Gastroesophageal sphincter (tissue), 4 donors: ENCODE data around the gene MPRIP. TPM values are rescaled to one million over a fixed set of nuclear protein-coding genes. Genes with fewer than 3 reads are reported as not detected.

ENCODE experiments used
- ATAC-seq: fragments of 150-250 bp; one replicate; pipeline ENCODE4 v1.9.1; 2016; ENCODE audit warnings: mild to moderate bottlenecking, moderate library complexity
- H3K27ac ChIP-seq, 4 donors: fragments of 200-600 bp; sonication (generic) in 3 of 4; 1 replicate in 3 of 4; 2 replicates in 1 of 4; pipeline ENCODE4 v1.5.1; 2016 to 2019
- H3K27me3 ChIP-seq: fragments of 200-600 bp; sonication (generic); one replicate; pipeline ENCODE4 v1.5.1; 2019
- H3K36me3 ChIP-seq, 2 donors: fragments of 200-600 bp; sonication (generic); one replicate each; pipeline ENCODE4 v1.5.1; 2019; ENCODE audit warnings: control low read depth in 1 of 2
- H3K4me1 ChIP-seq, 3 donors: fragments of 200-600 bp; sonication (generic); 1 replicate in 2 of 3; 2 replicates in 1 of 3; pipeline ENCODE4 v1.5.1; 2016 to 2019; ENCODE audit warnings: control low read depth in 2 of 3
- H3K4me3 ChIP-seq, 2 donors: fragments of 200-600 bp; sonication (generic); one replicate each; pipeline ENCODE4 v1.5.1; 2019; ENCODE audit warnings: mild to moderate bottlenecking in 1 of 2, moderate library complexity in 1 of 2
- H3K9me3 ChIP-seq, 3 donors: fragments of 200-600 bp; sonication (generic); one replicate each; pipeline ENCODE4 v1.5.1; 2017 to 2019; ENCODE audit warnings: control low read depth in 2 of 3
- CTCF ChIP-seq, 4 experiments: fragments of 200-600 bp in 2 of 4; fragments of 450-650 bp in 2 of 4; sonication (generic) in 1 of 4; IDR thresholded peaks; one replicate each; pipeline ENCODE4 v1.5.1; 2017 to 2019; ENCODE audit warnings: antibody characterized with exemption in 4 of 4, mild to moderate bottlenecking in 2 of 4, moderate library complexity in 2 of 4
- EP300 ChIP-seq: sonication (generic); formaldehyde crosslinking; IDR thresholded peaks from one replicate; pipeline ENCODE4 v1.6.1; 2017; ENCODE audit warnings: antibody characterized with exemption, mild to moderate bottlenecking
- POLR2A ChIP-seq, 2 donors: fragments of 450-650 bp; IDR thresholded peaks; one replicate each; pipeline ENCODE4 v1.6.1; 2017; ENCODE audit warnings: antibody characterized with exemption in 2 of 2, mild to moderate bottlenecking in 2 of 2, moderate library complexity in 1 of 2
- POLR2AphosphoS5 ChIP-seq: sonication (generic); formaldehyde crosslinking; IDR thresholded peaks from one replicate; pipeline ENCODE4 v1.6.1; 2017; ENCODE audit warnings: antibody characterized with exemption
- WGBS, 2 donors: methylation state at CpG; one replicate each; pipeline ENCODE4 v1.1.5; 2018; ENCODE audit warnings: low coverage in 1 of 2; 5-methylcytosine and 5-hydroxymethylcytosine counted together
- total RNA-seq, 4 donors: library from RNA; depleted of rRNA; stranded (reverse); fragments of >200 nt; gene quantifications; one replicate each; pipeline ENCODE4 v1.1.0, GENCODE V29; 2016

The MPRIP gene
- total RNA-seq, 4 donors from 2014 or later: 113 to 233 (median 155) TPM

- Histone ChIP-seq H3K4me1 (peaks cover 5 to 94% (median 27%) of the 10 kb centered on the region in 3 donors), H3K9me3 (no peaks in the 10 kb centered on the region), H3K4me3 (no peak overlapping the region), H3K27ac (peak overlapping the region in 3 of 4 donors; percentile 67 to 77 (median 76)), H3K36me3 (peaks cover 0 to 3% of the 10 kb centered on the region in 2 donors), H3K27me3 (no peaks in the 10 kb centered on the region)
- WGBS, 2 donors: 6 to 17% methylated on average over 5 to 6 of the region's 9 CpGs
- no peak for TF ChIP-seq EP300
- no peak for TF ChIP-seq POLR2A (IDR thresholded peaks at IDR 0.05)
- no peak for TF ChIP-seq POLR2AphosphoS5
- TF ChIP-seq CTCF (IDR thresholded peaks at IDR 0.05): no peak
- peak; percentile 72 for ATAC-seq
Measured at GRCh38 chr17:17098551-17099179, 56.4 kb downstream of the MPRIP start.

- Histone ChIP-seq H3K4me1 (peaks cover under 1 to 86% (median 32%) of the 10 kb centered on the region in 3 donors), H3K27me3 (no peaks in the 10 kb centered on the region), H3K36me3 (peaks cover 0 to 12% of the 10 kb centered on the region in 2 donors), H3K4me3 (no peak overlapping the region), H3K27ac (peak overlapping the region in 1 of 4 donors; percentile 9), H3K9me3 (no peaks in the 10 kb centered on the region)
- TF ChIP-seq EP300 (no peak), POLR2AphosphoS5 (no peak), POLR2A (IDR thresholded peaks at IDR 0.05) (no peak), CTCF (IDR thresholded peaks at IDR 0.05) (no peak)
- WGBS, 2 donors: 100% methylated on average over 3 to 5 of the region's 6 CpGs
- no peak for ATAC-seq
Measured at GRCh38 chr17:17102176-17102575, 59.9 kb downstream of the MPRIP start.

GRCh38 chr17:17103160-17103559, 60.9 kb downstream of the MPRIP start:
- Histone ChIP-seq H3K4me3 (no peak overlapping the region), H3K36me3 (peaks cover 0 to 8% of the 10 kb centered on the region in 2 donors), H3K9me3 (no peaks in the 10 kb centered on the region), H3K27ac (peak overlapping the region in 1 of 4 donors; percentile 9), H3K4me1 (peaks cover 2 to 86% (median 34%) of the 10 kb centered on the region in 3 donors), H3K27me3 (no peaks in the 10 kb centered on the region)
- 29% methylated on average over 1 of the region's 6 CpGs; no CpG with 5 or more reads in 1 of the 2 donors for WGBS, 2 donors
- TF ChIP-seq CTCF (IDR thresholded peaks at IDR 0.05) (no peak), EP300 (no peak), POLR2AphosphoS5 (no peak), POLR2A (IDR thresholded peaks at IDR 0.05) (no peak)
- no peak for ATAC-seq

- no peak for ATAC-seq
- peaks cover 6 to 86% (median 34%) of the 10 kb centered on the region in 3 donors for H3K4me1 ChIP-seq
- TF ChIP-seq POLR2A (IDR thresholded peaks at IDR 0.05) (no peak), EP300 (no peak), POLR2AphosphoS5 (no peak), CTCF (IDR thresholded peaks at IDR 0.05) (no peak)
- peak overlapping the region in 1 of 4 donors; percentile 0 for H3K27ac ChIP-seq
- no peaks in the 10 kb centered on the region for H3K9me3 ChIP-seq
- H3K36me3 ChIP-seq: peaks cover 0 to 8% of the 10 kb centered on the region in 2 donors
- H3K27me3 ChIP-seq: no peaks in the 10 kb centered on the region
- 93% methylated on average over 5 of the region's 6 CpGs; no CpG with 5 or more reads in 1 of the 2 donors for WGBS, 2 donors
- H3K4me3 ChIP-seq: no peak overlapping the region
Measured at GRCh38 chr17:17104036-17104435, 61.8 kb downstream of the MPRIP start.

GRCh38 chr17:17104494-17104893, 62.2 kb downstream of the MPRIP start:
- 56% methylated on average over 6 of the region's 11 CpGs; no CpG with 5 or more reads in 1 of the 2 donors for WGBS, 2 donors
- H3K4me1 ChIP-seq: peaks cover 6 to 86% (median 36%) of the 10 kb centered on the region in 3 donors
- no peaks in the 10 kb centered on the region for H3K27me3 ChIP-seq
- no peaks in the 10 kb centered on the region for H3K9me3 ChIP-seq
- peaks cover 0 to 8% of the 10 kb centered on the region in 2 donors for H3K36me3 ChIP-seq
- peak overlapping the region in 1 of 4 donors; percentile 0 for H3K27ac ChIP-seq
- ATAC-seq: no peak
- H3K4me3 ChIP-seq: no peak overlapping the region
- TF ChIP-seq CTCF (IDR thresholded peaks at IDR 0.05) (no peak), POLR2A (IDR thresholded peaks at IDR 0.05) (no peak)
